HG02884 (cell line): ENCODE results near the gene PLEKHO2.

Experiments used
- ATAC-seq: cut with Tn5 transposase; IDR thresholded peaks from one replicate; pipeline ENCODE4 v1.9.1; 2021; ENCODE audit warnings: mild to moderate bottlenecking, moderate library complexity; ENCODE audit not compliant: unreplicated experiment

Gene PLEKHO2

DNA sequence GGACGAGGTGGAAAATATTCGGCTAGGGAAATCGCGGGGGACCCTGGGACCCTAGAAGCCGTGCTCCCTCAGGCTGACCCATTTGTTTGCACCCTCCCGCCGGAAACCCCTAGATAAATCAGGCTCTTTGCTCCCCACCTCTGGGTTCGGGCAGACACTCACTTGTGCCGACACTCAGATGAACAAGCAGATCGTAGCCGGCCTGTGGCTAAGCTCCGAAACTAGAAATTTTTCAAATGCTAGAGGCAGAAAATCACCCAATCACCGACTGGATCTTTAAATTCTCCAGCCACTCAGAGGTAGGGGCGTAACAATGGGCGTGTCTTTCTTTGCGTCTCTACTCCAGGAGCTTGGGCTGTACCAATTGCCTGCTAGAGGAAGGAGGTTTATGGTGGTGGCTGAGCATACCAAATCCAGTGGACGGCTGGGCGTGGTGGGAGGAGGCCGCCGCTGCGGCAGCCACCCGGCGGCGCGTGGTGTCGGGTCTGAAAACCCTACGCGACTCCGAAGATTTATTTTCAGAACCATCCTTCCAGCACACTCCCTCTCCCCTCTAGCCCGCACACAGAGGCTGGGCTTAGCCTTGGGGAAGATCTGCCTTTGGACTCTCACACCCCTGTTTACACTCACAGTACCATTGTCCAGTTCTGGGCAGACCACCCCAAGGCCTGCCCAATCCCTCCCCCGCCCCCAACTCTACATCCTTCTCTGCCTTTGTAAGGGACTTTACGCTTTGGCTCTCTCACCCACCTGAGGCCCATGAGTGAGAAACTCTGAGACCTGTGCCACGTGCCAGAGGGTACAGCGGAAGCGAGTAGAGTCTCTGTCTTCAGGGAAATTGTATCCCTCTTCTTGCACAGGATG is 16.1 kb upstream of the PLEKHO2 start, which contains the start of gene PIF1:
Gene PIF1 (minus strand): TSS at position 217 of the 864 bp plus-strand sequence. CDS start 1,312 bp downstream, outside the sequence.
- ATAC-seq = peak; percentile 86

DNA sequence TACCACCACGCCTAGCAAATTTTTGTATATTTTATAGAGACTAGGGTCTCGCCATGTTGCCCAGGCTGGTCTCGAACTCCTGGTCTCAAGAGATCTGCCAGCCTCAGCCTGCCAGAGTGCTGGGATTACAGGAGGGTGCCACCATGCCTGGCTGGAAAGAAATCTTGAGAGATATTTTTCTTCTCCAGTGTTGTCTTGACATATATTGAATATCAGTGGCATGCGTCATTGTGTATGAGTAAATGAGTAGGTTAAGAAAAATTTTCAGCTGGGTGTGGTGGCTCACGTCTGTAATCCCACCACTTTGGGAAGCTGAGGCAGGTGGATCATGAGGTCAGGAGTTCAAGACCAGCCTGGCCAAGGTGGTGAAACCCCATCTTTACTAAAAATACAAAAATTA is 12.7 kb upstream of the PLEKHO2 start:
- no peak for ATAC-seq

DNA sequence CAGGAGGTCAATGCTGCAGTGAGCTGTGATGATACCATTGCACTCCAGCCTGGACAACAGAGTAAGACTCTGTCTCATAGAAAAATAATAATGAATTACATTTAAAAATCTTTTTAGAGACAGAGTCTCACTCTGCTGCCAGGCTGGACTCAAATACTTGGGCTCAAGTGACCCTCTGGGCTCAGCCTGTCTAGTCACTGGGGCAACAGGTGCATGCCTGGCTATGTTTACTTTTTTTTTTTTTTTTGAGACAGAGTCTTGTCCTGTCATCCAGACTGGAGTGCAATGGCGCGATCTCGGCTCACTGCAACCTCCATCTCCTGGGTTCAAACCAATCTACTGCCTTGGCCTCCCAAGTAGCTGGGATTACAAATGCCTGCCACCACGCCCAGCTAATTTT is 8.0 kb upstream of the PLEKHO2 start:
- no peak for ATAC-seq

DNA sequence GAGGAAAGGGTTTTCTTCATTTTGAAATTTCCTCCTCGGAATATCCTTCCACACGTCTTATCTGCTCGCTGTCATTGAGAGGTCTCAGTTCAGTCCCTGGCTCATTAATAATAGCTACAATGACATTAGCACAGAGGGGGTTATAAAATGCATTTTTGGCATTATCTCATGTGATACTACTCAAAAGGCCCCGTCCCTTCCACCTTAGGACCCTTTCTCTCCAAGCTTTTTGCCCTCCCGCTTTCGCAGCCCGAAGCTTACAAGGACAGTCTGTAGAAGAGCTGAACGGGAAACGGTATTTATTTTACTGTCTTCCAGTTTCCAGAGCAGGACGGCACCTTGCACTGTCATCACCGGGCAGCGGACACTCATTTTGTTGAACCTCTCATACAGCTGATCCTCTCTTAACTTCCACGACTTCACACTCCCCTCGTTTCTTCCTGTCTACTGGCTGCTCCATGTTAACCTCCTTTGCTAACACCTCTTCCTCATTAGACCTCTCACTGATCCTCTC is 5.6 kb upstream of the PLEKHO2 start:
- no peak for ATAC-seq

DNA sequence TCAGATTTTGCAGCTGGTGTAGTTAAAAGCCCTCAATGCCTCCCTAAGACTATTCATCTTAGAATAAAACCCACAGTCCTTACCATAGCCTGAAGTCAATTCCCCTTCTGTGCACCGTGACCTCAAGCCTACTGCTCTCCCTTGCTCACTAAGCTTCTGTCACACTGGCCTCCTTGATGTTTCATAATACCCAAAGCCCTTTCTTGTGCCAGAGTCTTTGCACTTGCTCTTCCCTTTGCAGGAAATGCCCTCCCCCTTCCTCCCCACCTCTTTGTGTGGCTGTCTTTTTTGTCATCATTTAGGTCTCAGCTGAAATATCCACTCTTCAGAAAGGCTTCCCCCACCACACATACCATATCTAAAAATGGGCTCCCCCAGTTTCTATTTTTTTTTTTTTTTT is 4.2 kb upstream of the PLEKHO2 start:
- no peak for ATAC-seq

- no peak for ATAC-seq
Measured at GRCh38 chr15:64841060-64841343, 713 bp upstream of the PLEKHO2 start.

- no peak for ATAC-seq
Measured at GRCh38 chr15:64842096-64842939, 603 bp downstream of the PLEKHO2 start.

GRCh38 chr15:64842986-64843561 is 1.4 kb downstream of the PLEKHO2 start:
- ATAC-seq = no peak

DNA sequence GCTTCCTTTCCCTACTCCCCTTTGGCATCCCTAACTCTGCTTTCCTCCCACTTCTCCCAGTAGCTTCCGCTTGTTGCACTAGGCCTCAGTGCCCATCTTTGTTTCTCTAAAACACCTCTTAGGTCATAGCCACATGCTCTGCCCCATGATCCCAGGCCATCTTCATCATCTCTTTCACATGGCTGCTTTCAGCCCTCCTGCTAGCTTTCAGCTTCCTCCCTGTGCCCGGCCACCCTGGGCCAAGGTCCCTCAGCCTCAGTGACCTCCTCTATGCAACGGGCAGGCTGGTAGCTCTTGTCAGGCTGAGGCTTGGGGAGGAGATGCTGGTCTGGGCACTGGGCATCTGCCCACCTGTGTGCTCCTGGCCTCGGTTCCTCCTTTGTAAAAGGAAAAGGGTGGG is 2.3 kb downstream of the PLEKHO2 start:
- no peak for ATAC-seq

GRCh38 chr15:64844576-64845145 is 2.9 kb downstream of the PLEKHO2 start:
- no peak for ATAC-seq

- no peak for ATAC-seq
Measured at GRCh38 chr15:64845183-64845611, 3.5 kb downstream of the PLEKHO2 start.

DNA sequence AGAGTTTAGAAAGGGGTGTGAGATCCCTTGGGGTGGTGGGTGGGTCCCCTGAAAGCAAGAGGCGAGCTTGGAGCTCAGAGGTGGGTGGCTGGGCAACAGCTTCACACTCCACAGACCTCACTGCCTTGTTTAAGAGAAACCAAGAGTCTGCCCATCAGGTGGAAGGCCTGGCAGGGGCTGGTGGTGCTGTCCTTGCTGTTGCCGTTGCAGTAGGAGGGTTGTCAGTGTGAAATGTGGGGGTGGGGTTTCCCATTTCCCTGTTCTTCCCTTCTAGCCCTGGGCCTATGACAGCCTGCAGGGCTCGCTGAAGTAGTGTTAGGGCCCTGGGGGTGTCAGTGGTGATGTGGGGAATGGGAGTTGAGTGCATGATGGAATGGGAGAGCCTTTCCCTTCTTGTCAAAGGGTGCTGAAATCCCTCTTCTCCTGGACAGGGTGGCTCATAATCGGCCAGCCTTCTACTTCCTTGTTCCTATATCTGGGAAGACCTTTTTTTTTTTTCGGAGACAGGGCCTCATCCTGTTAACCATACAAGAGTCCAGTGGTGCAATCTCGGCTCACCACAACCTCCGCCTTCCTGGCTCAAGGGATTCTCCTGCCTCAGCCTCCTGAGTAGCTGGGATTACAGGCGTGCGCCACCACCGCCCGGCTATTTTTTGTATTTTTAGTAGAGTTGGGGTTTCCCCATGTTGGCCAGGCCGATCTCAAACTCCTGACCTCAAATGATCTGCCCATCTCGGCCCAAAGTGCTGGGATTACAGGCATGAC is 4.3 kb downstream of the PLEKHO2 start:
- ATAC-seq = no peak

- ATAC-seq = no peak
Measured at GRCh38 chr15:64847016-64847415, 5.3 kb downstream of the PLEKHO2 start.

GRCh38 chr15:64847448-64847847 is 5.7 kb downstream of the PLEKHO2 start:
- ATAC-seq = no peak

GRCh38 chr15:64847876-64848716 is 6.4 kb downstream of the PLEKHO2 start:
- no peak for ATAC-seq

GRCh38 chr15:64850778-64851502 is 9.2 kb downstream of the PLEKHO2 start:
- ATAC-seq = no peak

DNA sequence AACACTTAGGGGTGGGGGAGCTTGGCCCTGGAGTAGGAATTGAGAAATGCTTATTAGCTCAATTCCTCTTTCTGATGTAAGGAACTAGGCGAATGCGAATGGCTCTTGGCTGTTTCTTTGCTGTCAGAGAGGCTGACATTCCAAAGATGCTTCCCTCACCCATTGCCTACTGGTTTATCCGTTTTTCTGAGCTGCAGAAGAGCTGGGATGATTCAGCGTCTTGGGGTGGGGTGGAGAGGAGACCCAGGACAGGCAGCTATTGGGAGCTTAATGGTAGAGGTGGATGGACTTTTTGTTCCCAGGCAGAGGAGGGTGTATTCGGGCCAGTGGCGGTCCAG is 9.8 kb downstream of the PLEKHO2 start:
- no peak for ATAC-seq

GRCh38 chr15:64854041-64854440 is 12.3 kb downstream of the PLEKHO2 start:
- no peak for ATAC-seq

GRCh38 chr15:64854526-64854925 is 12.8 kb downstream of the PLEKHO2 start:
- no peak for ATAC-seq
